Duodenal mucosa (tissue), 2 donors: Measurements from ENCODE around the gene KLHDC8A.

Experiments
- H3K27ac ChIP-seq: one replicate; pipeline ENCODE4 v1.7.0; 2013; ENCODE audit warnings: low read depth, low read length
- H3K27me3 ChIP-seq, 2 donors: one replicate each; pipeline ENCODE4 v1.7.0; 2013; ENCODE audit warnings: low read length in 2 of 2, control low read depth in 1 of 2; ENCODE audit not compliant: insufficient read depth in 2 of 2, control insufficient read depth in 1 of 2
- H3K36me3 ChIP-seq, 2 donors: one replicate each; pipeline ENCODE4 v1.7.0; 2013; ENCODE audit warnings: low read length in 2 of 2, control low read depth in 1 of 2; ENCODE audit not compliant: insufficient read depth in 2 of 2, control insufficient read depth in 1 of 2
- H3K4me1 ChIP-seq, 2 donors: one replicate each; pipeline ENCODE4 v1.7.0; 2013; ENCODE audit warnings: low read length in 2 of 2, control low read depth in 1 of 2; ENCODE audit not compliant: insufficient read depth in 2 of 2, control insufficient read depth in 1 of 2
- H3K4me3 ChIP-seq, 2 donors: one replicate each; pipeline ENCODE4 v1.7.0; 2013; ENCODE audit warnings: low read length in 2 of 2, low read depth in 1 of 2
- H3K9ac ChIP-seq, 2 donors: one replicate each; pipeline ENCODE4 v1.7.0; 2013; ENCODE audit warnings: low read length in 2 of 2, low read depth in 1 of 2
- H3K9me3 ChIP-seq, 2 donors: one replicate each; pipeline ENCODE4 v1.7.0; 2013; ENCODE audit warnings: low read length in 2 of 2, control low read depth in 1 of 2; ENCODE audit not compliant: control insufficient read depth in 1 of 2

The KLHDC8A gene

DNA sequence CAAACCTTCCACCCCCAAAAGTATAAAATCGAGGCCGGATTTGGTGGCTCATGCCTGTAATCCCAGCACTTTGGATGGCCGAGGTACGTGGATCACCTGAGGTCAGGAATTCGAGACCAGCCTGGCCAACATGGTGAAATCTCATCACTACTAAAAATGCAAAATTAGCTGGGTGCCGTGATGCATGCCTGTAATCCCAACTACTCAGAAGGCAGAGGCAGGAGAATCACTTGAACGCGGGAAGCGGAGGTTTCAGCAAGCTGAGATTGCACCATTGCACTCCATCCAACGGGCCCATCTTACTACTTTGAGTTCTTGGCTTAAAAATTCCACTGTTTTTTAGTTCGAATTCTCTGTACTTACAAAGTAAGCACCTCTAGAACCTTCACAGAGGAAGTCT is 11.0 kb downstream of the KLHDC8A start:
- Histone ChIP-seq H3K27me3 (peaks cover 31% of the 10 kb centered on the region in 2 donors), H3K4me1 (peaks cover 0 to 21% of the 10 kb centered on the region in 2 donors), H3K36me3 (no peaks in the 10 kb centered on the region), H3K27ac (no peak overlapping the region), H3K9ac (no peak overlapping the region), H3K9me3 (no peaks in the 10 kb centered on the region), H3K4me3 (no peak overlapping the region)

DNA sequence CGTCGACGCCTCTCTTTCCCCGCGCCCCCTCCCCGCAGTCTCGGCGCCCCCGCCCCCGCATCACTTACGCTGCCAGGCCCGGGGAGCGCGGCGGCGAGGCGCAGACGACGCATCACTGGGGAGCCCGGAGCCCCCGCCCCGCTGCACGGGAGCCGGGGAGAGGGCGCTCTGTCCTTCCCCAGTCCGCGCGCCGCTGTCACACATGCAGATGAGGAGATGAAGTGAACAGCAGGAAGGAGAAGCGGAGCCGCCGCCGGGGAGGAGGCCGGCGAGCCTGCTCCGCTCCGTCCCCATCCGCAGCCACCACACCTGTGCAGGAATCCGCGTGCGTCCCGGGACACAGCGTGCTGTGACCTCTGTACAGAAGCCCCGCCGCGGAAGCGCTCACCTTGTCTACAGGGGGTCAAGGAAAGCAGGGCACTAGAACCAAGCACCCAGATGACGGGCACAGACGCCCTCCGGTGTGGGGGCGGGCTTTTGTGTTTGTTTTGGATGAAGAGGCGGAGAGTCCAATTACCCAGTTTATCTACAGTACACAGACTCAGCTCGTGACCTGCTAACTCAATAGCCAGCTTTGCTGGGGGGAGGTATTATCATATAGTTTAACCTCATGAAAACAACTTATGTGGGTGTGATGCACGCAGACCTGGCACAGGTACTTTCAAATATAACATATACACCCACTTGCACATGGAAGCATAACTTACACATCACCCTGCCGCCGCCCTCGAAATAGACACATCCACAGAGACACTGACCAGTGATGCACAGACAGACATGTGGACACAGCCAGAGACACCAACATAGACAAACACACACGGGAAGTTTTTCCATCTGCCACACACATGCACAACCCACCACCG is 12.4 kb downstream of the KLHDC8A start:
- H3K9ac ChIP-seq: no peak overlapping the region
- H3K27me3 ChIP-seq: peaks cover 31% of the 10 kb centered on the region in 2 donors
- H3K4me3 ChIP-seq: peak overlapping the region; percentile 30 to 51

DNA sequence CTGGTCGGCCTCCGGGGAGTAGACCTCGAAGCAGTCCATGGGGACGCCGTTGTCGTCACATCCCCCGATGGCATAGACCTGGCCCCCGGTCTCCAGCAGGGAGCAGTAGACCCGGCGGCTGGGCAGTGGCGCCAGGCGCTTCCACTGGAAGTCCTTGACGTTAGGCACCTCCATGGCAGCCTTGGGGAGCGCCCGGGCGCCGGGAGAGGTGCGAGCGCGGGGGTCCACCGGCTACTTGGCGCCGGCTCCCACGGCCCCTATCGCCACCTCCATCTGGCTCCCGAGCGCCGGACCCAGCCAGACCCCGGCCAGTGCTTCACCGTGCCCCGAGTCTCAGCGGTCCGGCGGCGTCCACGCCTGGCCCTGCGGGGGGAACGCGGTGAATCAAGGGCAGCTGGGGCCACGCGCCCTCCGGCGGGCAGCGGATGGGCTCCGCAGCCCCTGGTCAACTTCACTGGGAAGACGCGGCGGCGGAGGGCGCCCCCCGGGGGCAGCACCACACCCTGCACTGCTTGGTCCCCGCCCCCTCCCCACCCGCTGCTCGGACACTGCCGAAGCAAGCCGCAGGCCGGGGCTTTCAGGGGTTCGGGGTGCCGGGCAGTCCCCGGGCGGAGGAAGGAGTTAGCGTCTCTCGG is 13.2 kb downstream of the KLHDC8A start:
- no peaks in the 10 kb centered on the region for H3K36me3 ChIP-seq
- H3K27me3 ChIP-seq: peaks cover 31% of the 10 kb centered on the region in 2 donors
- peaks cover 0 to 14% of the 10 kb centered on the region in 2 donors for H3K4me1 ChIP-seq
- H3K9me3 ChIP-seq: no peaks in the 10 kb centered on the region
- H3K4me3 ChIP-seq: peak overlapping the region; percentile 30 to 51
- H3K9ac ChIP-seq: no peak overlapping the region
- no peak overlapping the region for H3K27ac ChIP-seq

More for the DNA sequence above, 12.4 kb downstream of the KLHDC8A start:
- Histone ChIP-seq H3K9me3 (no peaks in the 10 kb centered on the region), H3K4me1 (peaks cover 0 to 21% of the 10 kb centered on the region in 2 donors), H3K36me3 (no peaks in the 10 kb centered on the region), H3K27ac (no peak overlapping the region)

DNA sequence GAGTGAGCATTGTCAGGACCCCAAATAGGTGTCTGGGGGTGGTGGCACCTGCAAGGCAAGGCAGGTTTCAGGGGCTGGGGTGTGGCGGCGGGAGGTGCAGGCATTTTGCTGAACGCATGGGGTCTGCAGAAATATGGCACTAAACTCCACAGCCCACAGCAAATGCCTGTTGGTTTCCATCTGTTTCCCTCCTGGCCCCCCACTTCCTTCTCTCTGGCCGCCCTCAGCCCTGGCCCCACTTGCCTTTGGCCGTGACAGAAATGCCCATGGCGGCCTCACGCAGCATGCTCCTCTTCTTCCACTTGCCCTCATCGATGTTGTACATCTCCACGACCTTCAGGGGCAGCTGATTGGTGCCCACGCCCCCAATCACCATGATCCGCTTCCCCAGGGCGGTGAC is 13.7 kb downstream of the KLHDC8A start:
- Histone ChIP-seq H3K36me3 (no peaks in the 10 kb centered on the region), H3K27me3 (peaks cover 31% of the 10 kb centered on the region in 2 donors), H3K4me3 (no peak overlapping the region), H3K9me3 (no peaks in the 10 kb centered on the region), H3K27ac (no peak overlapping the region), H3K4me1 (peaks cover 0 to 14% of the 10 kb centered on the region in 2 donors), H3K9ac (no peak overlapping the region)

DNA sequence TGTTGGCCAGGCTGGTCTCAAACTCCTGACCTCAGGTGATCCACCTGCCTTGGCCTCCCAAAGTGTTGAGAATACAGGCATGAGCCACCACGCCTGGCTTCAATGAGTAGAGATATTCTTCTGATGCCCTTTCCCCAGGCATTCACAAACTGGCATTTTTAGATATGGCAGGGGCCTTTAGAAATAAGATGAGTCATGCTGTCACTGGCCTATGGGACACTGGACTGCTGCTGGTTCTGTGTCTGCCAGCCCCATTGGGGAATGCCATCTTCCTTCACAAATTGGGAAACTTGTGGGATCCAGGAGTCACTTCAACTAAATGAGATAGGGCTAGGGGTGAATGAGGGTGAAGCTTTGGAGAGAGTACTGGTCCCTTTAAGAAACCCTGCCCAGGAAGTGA is 16.0 kb downstream of the KLHDC8A start:
- Histone ChIP-seq H3K9me3 (no peaks in the 10 kb centered on the region), H3K4me3 (no peak overlapping the region), H3K9ac (no peak overlapping the region), H3K4me1 (peaks cover 0 to 14% of the 10 kb centered on the region in 2 donors), H3K36me3 (no peaks in the 10 kb centered on the region), H3K27ac (no peak overlapping the region), H3K27me3 (peaks cover 23 to 30% of the 10 kb centered on the region in 2 donors)

DNA sequence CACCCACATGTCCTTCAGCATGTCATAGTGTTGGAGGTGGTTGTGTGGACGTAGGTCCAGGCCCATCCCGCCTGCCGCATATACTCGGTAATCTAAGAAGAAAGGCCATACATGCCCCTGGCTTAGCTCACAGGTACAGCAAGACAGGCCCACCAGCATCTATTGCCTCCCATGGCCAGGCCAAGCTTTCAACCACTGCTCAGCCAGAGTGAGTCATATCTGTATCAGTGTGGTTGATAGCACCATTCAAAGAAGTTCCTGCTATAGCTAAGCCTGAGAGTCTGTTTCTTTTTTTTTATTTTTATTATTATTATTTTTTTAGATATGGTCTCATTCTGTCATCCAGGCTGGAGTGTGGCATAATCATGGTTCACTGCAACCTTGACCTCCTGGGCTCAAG is 17.0 kb downstream of the KLHDC8A start:
- no peak overlapping the region for H3K4me3 ChIP-seq
- no peak overlapping the region for H3K9ac ChIP-seq
- peaks cover 20 to 23% of the 10 kb centered on the region in 2 donors for H3K27me3 ChIP-seq
- peaks cover 0 to 14% of the 10 kb centered on the region in 2 donors for H3K4me1 ChIP-seq
- no peaks in the 10 kb centered on the region for H3K36me3 ChIP-seq
- no peaks in the 10 kb centered on the region for H3K9me3 ChIP-seq
- H3K27ac ChIP-seq: no peak overlapping the region

DNA sequence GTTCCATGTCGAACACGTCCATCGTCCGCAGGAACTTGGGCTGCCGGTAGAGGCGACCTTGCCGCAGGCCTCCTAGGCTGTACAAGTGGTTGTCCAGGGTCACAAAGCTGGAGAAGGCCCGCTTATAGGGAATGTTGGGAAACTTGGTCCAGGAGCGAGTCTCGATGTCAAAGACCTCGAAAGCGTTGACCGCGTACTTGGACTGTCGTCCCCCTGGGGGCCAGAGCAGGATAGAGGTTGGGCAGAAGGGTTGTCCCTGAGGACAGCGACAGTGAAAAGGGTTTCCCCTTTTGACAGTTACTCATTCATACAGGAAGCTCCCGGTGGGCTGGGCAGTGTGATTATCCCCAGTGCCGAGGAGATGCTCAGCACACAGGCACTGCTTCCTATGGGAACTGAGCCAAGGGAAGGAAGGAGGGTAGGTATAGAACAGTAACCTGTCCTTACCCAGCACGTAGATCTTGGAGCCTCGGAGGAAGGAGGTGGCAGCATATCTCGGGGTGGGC is 17.5 kb downstream of the KLHDC8A start:
- no peak overlapping the region for H3K27ac ChIP-seq
- H3K36me3 ChIP-seq: no peaks in the 10 kb centered on the region
- H3K9ac ChIP-seq: no peak overlapping the region
- no peaks in the 10 kb centered on the region for H3K9me3 ChIP-seq
- H3K4me3 ChIP-seq: no peak overlapping the region
- peaks cover 15 to 18% of the 10 kb centered on the region in 2 donors for H3K27me3 ChIP-seq
- H3K4me1 ChIP-seq: peaks cover 0 to 11% of the 10 kb centered on the region in 2 donors

DNA sequence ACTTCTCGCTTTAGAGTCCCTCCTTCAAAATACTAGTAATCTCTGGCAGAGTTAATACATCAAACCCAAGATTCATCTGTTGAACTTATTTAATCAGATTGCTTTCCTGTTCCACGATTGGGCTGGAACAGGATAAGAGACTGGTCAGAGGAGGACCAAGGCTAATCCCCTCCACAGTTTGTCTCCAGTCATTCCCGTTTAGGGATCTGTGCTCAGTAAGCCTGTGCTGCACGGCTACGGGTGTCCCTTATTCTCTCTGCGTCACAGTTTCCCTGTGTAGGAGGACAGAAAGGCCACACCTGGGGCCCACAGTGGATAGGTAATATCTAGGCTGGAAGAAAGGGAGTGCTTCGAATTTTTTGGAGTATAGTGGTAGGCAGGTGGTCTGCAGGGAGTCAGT is 18.7 kb downstream of the KLHDC8A start:
- H3K4me3 ChIP-seq: no peak overlapping the region
- no peak overlapping the region for H3K9ac ChIP-seq
- no peak overlapping the region for H3K27ac ChIP-seq
- H3K36me3 ChIP-seq: no peaks in the 10 kb centered on the region
- H3K27me3 ChIP-seq: peaks cover 9 to 12% of the 10 kb centered on the region in 2 donors
- H3K4me1 ChIP-seq: peaks cover 0 to 1% of the 10 kb centered on the region in 2 donors
- H3K9me3 ChIP-seq: no peaks in the 10 kb centered on the region

DNA sequence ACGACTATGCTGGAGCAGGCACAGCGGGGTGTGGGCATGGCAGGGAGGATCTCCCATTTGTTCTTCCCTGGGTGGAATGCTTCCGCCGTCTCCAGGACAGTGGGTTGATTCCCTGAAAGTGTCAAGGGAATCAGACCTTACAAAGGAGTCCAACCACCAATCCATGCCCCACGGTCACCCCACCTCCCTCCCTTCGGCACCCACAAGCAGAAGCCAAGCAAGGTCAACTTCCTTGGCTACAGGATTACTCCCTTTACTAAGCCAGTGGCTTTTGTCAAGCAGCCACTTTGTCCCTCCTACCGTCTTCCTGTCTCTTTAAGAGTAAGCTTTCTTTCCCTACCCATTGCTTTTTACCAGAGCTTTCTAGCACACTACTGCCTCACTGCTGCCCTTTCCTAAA is 19.2 kb downstream of the KLHDC8A start:
- Histone ChIP-seq H3K27ac (no peak overlapping the region), H3K4me3 (no peak overlapping the region), H3K9ac (no peak overlapping the region), H3K9me3 (no peaks in the 10 kb centered on the region), H3K4me1 (no peaks in the 10 kb centered on the region), H3K27me3 (peaks cover 4 to 6% of the 10 kb centered on the region in 2 donors), H3K36me3 (no peaks in the 10 kb centered on the region)

DNA sequence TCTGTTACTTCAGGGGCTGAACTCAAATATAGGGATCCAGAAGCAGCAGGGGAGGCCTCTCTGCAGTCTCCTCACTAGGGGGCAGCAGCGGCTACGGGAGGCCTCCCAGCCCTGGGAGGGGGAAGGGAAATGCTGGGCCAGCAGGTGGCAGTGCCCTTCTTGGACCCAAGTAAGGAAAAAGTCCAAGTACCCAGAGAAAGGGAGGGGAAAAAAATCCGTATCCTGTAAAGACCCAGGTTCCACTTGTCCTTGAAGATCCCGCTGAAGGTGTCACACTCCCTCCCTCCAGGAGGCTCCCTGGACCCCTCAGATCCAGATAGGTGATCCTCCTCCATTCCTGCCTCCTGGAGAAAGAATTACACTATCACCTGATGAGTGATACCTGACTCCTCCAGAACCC is 21.0 kb downstream of the KLHDC8A start:
- Histone ChIP-seq H3K27me3 (peaks cover 0 to 3% of the 10 kb centered on the region in 2 donors), H3K27ac (no peak overlapping the region), H3K36me3 (no peaks in the 10 kb centered on the region), H3K9ac (no peak overlapping the region), H3K4me3 (no peak overlapping the region), H3K4me1 (no peaks in the 10 kb centered on the region), H3K9me3 (no peaks in the 10 kb centered on the region)
